ENCODE data around the gene PRKAB1. TPM values are rescaled to one million over a fixed set of nuclear protein-coding genes. Genes with fewer than 3 reads are reported as not detected.
A peak's percentile ranks its signal among the peaks of the same experiment; 100 is the strongest.

The PRKAB1 gene
- total and polyA plus RNA-seq, 4 donors: 34.7 to 57.5 (median 37.9) TPM

DNA sequence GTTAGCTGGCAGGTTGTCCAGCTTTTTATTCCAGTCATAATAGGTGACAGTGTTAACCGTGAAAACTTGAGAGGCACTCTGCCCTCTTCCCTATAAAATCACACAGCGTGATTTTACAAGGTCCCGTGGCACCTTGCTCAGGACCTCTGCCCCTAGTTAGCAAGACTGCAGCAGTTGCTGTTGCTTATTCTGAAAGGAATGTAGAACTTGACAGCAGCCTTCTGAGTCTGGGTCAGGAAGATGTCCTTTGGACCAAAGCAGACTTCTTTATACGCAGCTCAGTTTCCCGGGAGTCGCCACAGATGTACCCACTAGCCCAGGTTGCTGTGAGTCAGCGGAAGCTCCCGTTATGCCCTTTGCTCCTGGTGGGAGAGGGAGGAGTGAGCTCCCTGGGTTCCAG lies 13.2 kb downstream of the PRKAB1 start:
- TF ChIP-seq, protein P1, sequence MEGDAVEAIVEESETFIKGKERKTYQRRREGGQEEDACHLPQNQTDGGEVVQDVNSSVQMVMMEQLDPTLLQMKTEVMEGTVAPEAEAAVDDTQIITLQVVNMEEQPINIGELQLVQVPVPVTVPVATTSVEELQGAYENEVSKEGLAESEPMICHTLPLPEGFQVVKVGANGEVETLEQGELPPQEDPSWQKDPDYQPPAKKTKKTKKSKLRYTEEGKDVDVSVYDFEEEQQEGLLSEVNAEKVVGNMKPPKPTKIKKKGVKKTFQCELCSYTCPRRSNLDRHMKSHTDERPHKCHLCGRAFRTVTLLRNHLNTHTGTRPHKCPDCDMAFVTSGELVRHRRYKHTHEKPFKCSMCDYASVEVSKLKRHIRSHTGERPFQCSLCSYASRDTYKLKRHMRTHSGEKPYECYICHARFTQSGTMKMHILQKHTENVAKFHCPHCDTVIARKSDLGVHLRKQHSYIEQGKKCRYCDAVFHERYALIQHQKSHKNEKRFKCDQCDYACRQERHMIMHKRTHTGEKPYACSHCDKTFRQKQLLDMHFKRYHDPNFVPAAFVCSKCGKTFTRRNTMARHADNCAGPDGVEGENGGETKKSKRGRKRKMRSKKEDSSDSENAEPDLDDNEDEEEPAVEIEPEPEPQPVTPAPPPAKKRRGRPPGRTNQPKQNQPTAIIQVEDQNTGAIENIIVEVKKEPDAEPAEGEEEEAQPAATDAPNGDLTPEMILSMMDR (IDR thresholded peaks at IDR 0.05; ENCODE audit: control extremely low read depth, extremely low read depth): no peak
- WGBS, 2 donors: 94 to 97% methylated on average over 8 of the region's 8 CpGs
- H3K27ac ChIP-seq (ENCODE audit: low read depth in 1 of 2, low read length in 1 of 2): no peak overlapping the region
- peaks cover 33 to 48% (median 44%) of the 10 kb centered on the region in 4 donors for H3K36me3 ChIP-seq (ENCODE audit: control insufficient read depth in 4 of 4, insufficient read depth in 4 of 4, low read length in 4 of 4)
- no peak overlapping the region for H3K9ac ChIP-seq (ENCODE audit: insufficient read depth in 1 of 2, low read length in 2 of 2)
- no peak overlapping the region for H3K4me3 ChIP-seq
- H3K4me1 ChIP-seq (ENCODE audit: control insufficient read depth in 5 of 5, insufficient read depth in 5 of 5, low read length in 5 of 5): peaks cover 0 to 23% (median 4%) of the 10 kb centered on the region in 5 donors
- H3K27me3 ChIP-seq (ENCODE audit: control insufficient read depth in 3 of 3, insufficient read depth in 3 of 3, low read length in 2 of 3): no peaks in the 10 kb centered on the region
- ATAC-seq (ENCODE audit: insufficient read depth, low FRiP score) (no peak), DNase-seq (no peak)
- no peaks in the 10 kb centered on the region for H3K9me3 ChIP-seq (ENCODE audit: control insufficient read depth in 4 of 4, insufficient read depth in 3 of 4, low read length in 3 of 4)

DNA sequence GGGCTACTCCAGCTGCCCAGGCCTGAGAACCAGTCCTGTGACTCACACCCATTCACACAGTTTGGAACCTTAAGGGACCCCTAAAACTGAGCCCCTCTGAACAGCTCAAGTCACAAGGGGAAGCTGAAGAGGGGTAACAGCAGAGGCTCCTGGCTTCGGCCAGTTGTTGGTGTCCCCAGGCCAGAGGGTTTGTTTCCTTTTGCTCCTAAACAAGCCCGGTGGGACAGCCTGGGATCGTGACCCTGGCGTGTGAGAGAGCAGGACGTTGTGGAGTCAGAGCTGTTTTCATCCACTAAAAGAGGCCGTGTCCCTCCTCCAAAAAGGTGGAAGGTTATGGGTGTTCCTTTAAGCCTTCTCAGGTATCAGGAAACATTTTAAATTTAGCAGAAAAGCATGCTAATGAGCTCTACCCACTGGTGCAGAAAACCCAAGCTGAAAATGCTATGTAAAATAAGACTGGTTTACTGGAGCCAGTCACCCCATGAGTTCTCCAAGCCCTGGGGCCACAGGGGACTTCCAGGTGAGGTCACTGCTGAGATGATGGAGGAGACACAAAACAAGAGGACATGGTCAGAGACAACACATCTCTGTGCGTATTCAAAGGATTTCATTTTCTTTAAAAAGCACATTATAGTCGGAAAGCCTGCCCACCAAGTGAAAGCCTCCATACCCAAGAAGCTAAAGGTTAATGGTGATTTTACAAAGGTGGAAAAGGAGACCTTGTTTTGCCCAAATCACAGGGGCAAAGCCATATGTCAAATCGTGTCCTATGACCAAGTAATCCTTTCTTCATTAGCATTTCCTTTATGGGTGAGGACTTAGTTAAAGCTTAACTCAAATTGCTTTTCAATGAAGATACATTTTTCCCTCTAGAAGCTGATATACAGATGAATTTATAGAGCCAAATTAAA lies 14.1 kb downstream of the PRKAB1 start:
- ATAC-seq (ENCODE audit: insufficient read depth, low FRiP score) (no peak), DNase-seq (no peak)
- H3K9ac ChIP-seq (ENCODE audit: insufficient read depth in 1 of 2, low read length in 2 of 2): no peak overlapping the region

DNA sequence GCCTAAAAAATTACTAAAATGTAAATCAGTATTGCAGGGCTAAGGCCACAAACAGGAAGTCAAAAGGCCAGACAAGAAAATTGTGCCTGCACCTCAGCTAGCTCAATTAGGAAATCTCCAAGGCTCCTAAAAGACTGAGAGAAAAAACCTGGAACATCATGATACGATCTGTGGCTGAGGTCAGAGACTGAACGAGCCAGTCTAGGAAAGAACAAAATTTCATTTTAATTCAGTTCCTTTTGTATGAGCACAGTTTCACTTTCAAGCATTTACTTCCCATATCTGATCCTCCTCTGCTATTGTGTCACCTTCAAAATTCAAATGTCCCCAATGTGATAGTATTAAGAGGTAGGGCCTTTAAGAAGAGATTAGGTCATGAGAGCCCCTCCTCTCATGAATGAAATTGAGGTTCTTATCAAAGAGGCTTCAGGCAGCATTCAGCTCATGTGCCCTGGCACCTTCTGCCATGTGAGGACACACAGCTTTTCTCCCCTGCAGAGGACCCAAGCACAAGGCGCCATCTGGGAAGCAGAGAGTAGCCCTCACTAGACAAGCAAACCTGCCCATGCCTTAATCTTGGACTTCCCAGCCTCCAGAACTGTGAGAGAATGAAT lies 14.8 kb downstream of the PRKAB1 start:
- 43 to 61% methylated on average over 3 of the region's 3 CpGs for WGBS, 2 donors
- DNase-seq (no peak), ATAC-seq (ENCODE audit: insufficient read depth, low FRiP score) (no peak)
- no peaks in the 10 kb centered on the region for H3K27me3 ChIP-seq (ENCODE audit: control insufficient read depth in 3 of 3, insufficient read depth in 3 of 3, low read length in 2 of 3)
- no peak overlapping the region for H3K4me3 ChIP-seq
- TF ChIP-seq, protein P1 (IDR thresholded peaks at IDR 0.05; ENCODE audit: control extremely low read depth, extremely low read depth): no peak
- H3K36me3 ChIP-seq (ENCODE audit: control insufficient read depth in 4 of 4, insufficient read depth in 4 of 4, low read length in 4 of 4): peaks cover 21 to 36% (median 31%) of the 10 kb centered on the region in 4 donors
- H3K9me3 ChIP-seq (ENCODE audit: control insufficient read depth in 4 of 4, insufficient read depth in 3 of 4, low read length in 3 of 4): no peaks in the 10 kb centered on the region
- H3K9ac ChIP-seq (ENCODE audit: insufficient read depth in 1 of 2, low read length in 2 of 2): no peak overlapping the region
- H3K4me1 ChIP-seq (ENCODE audit: control insufficient read depth in 5 of 5, insufficient read depth in 5 of 5, low read length in 5 of 5): peaks cover 0 to 23% (median 4%) of the 10 kb centered on the region in 5 donors
- peak overlapping the region in 1 of 2 donors; percentile 34 for H3K27ac ChIP-seq (ENCODE audit: low read depth in 1 of 2, low read length in 1 of 2)

More for the DNA sequence above, 14.1 kb downstream of the PRKAB1 start:
- H3K9me3 ChIP-seq (ENCODE audit: control insufficient read depth in 4 of 4, insufficient read depth in 3 of 4, low read length in 3 of 4): no peaks in the 10 kb centered on the region
- H3K4me3 ChIP-seq: no peak overlapping the region
- no peak overlapping the region for H3K27ac ChIP-seq (ENCODE audit: low read depth in 1 of 2, low read length in 1 of 2)
- peaks cover 26 to 42% (median 37%) of the 10 kb centered on the region in 4 donors for H3K36me3 ChIP-seq (ENCODE audit: control insufficient read depth in 4 of 4, insufficient read depth in 4 of 4, low read length in 4 of 4)
- no peaks in the 10 kb centered on the region for H3K27me3 ChIP-seq (ENCODE audit: control insufficient read depth in 3 of 3, insufficient read depth in 3 of 3, low read length in 2 of 3)
- peaks cover 0 to 23% (median 4%) of the 10 kb centered on the region in 5 donors for H3K4me1 ChIP-seq (ENCODE audit: control insufficient read depth in 5 of 5, insufficient read depth in 5 of 5, low read length in 5 of 5)
- 84 to 87% methylated on average over 9 of the region's 9 CpGs for WGBS, 2 donors
- TF ChIP-seq, protein P1 (IDR thresholded peaks at IDR 0.05; ENCODE audit: control extremely low read depth, extremely low read depth): no peak
